OCI-LY3 (cell line): Measurements from ENCODE around the gene MORF4L2.
"Not testable (repeated sequence)": the region's sequence is repeated elsewhere in the genome, so short reads cannot be mapped to it uniquely, and the experiment has no call there.

Experiments used
- EZH2phosphoT487 ChIP-seq: fragments of 200-600 bp; shearing (Covaris generic); IDR thresholded peaks from 2 replicates; pipeline ENCODE4 v1.6.1; 2018; ENCODE audit warnings: antibody characterized with exemption, mixed run types, low read depth
- TF ChIP-seq, protein P1 (sequence below): fragments of 200-600, 300-600 bp; sonication (generic); IDR thresholded peaks from 2 replicates; pipeline ENCODE4 v1.5.1; 2014; ENCODE audit warnings: antibody characterized with exemption, low read length, low read depth

DNA sequence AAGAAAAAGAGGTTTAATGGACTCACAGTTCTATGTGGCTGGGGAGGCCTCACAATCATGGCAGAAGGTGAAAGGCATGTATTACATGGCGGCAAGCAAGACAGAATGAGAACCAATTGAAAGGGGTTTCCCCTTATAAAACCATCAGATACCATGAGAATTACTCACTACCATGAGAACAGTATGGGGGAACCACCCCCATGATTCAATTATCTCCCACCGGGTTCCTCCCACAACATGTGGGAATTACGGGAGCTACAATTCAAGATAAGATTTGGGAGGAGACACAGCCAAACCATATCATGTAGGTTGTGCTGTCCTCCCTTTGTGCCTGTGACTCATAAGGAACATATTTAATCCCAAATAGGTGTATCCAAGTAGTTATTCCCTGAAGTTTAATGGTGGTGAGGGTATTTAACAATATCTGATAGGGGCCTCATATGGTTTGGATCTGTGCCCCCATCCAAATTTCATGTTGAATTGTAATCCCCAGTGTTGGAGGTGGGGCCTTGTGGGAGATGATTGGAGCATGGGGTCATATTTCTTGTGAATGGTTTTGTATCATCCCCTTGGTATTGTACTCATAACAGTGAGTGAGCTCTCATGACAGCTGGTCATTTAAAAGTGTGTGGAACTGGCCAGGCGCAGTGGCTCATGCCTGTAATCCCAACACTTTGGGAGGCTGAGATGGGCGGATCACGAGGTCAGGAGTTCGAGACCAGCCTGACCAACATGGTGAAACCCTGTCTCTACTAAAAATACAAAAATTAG lies 31.1 kb downstream of the MORF4L2 start:
- TF ChIP-seq, protein P1, sequence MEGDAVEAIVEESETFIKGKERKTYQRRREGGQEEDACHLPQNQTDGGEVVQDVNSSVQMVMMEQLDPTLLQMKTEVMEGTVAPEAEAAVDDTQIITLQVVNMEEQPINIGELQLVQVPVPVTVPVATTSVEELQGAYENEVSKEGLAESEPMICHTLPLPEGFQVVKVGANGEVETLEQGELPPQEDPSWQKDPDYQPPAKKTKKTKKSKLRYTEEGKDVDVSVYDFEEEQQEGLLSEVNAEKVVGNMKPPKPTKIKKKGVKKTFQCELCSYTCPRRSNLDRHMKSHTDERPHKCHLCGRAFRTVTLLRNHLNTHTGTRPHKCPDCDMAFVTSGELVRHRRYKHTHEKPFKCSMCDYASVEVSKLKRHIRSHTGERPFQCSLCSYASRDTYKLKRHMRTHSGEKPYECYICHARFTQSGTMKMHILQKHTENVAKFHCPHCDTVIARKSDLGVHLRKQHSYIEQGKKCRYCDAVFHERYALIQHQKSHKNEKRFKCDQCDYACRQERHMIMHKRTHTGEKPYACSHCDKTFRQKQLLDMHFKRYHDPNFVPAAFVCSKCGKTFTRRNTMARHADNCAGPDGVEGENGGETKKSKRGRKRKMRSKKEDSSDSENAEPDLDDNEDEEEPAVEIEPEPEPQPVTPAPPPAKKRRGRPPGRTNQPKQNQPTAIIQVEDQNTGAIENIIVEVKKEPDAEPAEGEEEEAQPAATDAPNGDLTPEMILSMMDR, result not testable (repeated sequence)
- TF ChIP-seq EZH2phosphoT487, result not testable (repeated sequence)
